Measurements from ENCODE around the gene BRF1. TPM values are rescaled to one million over a fixed set of nuclear protein-coding genes. Genes with fewer than 3 reads are reported as not detected.
"Not testable (repeated sequence)": the region's sequence is repeated elsewhere in the genome, so short reads cannot be mapped to it uniquely, and the experiment has no call there.

Gene BRF1
- total RNA-seq, 2 donors from 2014 or later, result 31.3 to 34.5 TPM

DNA sequence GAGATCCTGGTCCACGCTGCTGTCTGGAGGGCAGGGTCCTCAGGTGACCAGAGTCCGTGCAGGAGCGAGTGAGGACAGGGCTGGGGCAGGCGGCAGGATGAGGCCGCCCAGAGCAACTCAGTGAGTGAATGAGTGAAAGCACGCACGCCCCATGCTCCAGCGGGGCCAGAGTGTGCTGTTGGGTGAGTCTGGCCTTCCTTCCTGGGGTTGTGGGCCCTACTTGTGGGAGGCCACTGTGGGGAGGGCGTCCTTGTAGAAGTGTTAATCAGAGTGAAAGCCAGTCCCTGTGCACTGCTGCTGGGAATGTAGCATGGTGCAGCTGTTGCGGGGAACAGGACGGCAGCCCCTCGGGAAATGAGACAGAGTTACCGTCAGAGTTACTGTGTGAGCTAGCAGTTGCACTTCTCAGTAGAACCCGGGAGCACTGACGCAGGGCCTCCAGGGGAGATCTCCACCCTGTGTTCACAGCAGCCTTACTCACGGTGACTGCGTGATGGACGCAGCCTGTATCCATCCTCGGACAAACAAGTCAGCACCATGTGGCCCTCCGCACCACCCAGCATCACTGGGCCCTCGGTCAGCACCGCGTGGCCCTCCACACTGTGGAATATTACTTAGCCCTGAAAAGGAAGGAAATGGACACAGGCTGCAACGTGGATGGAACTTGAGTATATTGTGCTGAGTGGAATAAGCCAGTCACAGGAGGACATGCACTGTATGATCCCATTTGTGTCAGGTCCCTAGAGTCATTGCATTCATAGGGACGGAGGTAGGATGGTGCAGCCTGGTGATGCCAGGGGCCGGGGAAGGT lies 35.9 kb upstream of the BRF1 start:
- no peak for DNase-seq
- H3K9me3 Mint-ChIP-seq, result no peaks in the 10 kb centered on the region
- H3K36me3 Mint-ChIP-seq (ENCODE audit: insufficient read depth in 2 of 2), result no peaks in the 10 kb centered on the region
- no peak overlapping the region for H3K27ac Mint-ChIP-seq
- ATAC-seq (replicated peaks in 1 of 2), result no peak
- H3K4me1 Mint-ChIP-seq (ENCODE audit: low read depth), result peaks cover 5% of the 10 kb centered on the region
- H3K27me3 Mint-ChIP-seq (ENCODE audit: low read depth), result no peaks in the 10 kb centered on the region
- no peak overlapping the region for H3K4me3 Mint-ChIP-seq

DNA sequence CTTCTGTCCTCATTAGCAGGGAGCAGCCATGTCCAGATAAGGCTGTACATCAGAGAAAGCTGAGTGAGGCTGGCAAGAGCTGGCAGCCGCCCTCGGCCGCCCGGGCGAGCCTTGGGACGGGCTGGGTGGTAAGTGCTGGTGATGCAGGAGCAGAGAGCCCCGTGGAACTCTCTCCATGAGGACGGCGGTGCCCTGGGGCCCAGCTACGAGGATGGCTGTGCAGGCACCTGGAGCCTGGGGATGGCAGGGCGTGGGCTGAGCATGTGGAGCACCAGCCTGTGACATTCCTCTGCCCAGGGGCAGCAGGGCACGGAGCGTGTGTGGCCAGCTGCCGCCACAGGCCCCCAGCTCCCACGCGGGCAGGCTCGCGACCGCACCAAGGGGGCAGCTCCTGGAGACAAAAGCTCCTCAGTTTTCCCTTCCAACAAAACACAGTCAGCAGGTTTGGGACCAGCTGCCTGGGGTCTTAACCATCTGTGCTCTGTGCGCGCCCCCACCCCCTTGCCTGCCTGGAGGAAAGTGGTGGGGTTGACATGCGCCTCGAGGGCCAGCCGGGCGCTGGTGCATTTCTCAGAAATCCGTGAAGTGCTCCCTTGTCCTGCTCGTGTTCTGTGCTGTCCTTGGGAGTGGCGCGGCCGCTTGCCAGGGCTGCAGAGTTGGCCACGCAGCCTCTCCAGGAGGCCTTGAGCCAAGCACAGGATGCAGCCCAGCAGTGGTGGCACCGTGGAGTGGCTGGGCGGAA lies 35.1 kb upstream of the BRF1 start:
- H3K27me3 Mint-ChIP-seq (ENCODE audit: low read depth), result no peaks in the 10 kb centered on the region
- ATAC-seq (replicated peaks in 1 of 2) (no peak), DNase-seq (no peak)
- no peak overlapping the region for H3K4me3 Mint-ChIP-seq
- H3K4me1 Mint-ChIP-seq (ENCODE audit: low read depth), result peaks cover 13% of the 10 kb centered on the region
- H3K36me3 Mint-ChIP-seq (ENCODE audit: insufficient read depth in 2 of 2), result no peaks in the 10 kb centered on the region
- no peak overlapping the region for H3K27ac Mint-ChIP-seq
- H3K9me3 Mint-ChIP-seq, result no peaks in the 10 kb centered on the region

DNA sequence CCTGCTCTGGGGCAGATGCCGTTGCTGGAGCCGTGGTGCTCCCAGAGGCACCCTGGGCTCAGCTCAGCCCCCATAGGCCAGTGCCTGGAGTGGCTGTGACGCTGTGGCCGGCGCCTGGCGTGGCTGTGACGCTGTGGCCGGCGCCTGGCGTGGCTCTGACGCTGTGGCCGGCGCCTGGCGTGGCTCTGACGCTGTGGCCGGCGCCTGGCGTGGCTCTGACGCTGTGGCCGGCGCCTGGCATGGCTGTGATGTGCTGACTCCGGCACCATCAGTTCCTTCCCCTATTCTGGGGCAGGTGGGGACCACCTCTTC lies 34.4 kb upstream of the BRF1 start:
- not testable (repeated sequence) for ATAC-seq (replicated peaks in 1 of 2); DNase-seq; H3K27me3 Mint-ChIP-seq (ENCODE audit: low read depth); H3K36me3 Mint-ChIP-seq (ENCODE audit: insufficient read depth in 2 of 2); H3K9me3 Mint-ChIP-seq; H3K4me3 Mint-ChIP-seq; H3K27ac Mint-ChIP-seq
- peaks cover 19% of the 10 kb centered on the region for H3K4me1 Mint-ChIP-seq (ENCODE audit: low read depth)

DNA sequence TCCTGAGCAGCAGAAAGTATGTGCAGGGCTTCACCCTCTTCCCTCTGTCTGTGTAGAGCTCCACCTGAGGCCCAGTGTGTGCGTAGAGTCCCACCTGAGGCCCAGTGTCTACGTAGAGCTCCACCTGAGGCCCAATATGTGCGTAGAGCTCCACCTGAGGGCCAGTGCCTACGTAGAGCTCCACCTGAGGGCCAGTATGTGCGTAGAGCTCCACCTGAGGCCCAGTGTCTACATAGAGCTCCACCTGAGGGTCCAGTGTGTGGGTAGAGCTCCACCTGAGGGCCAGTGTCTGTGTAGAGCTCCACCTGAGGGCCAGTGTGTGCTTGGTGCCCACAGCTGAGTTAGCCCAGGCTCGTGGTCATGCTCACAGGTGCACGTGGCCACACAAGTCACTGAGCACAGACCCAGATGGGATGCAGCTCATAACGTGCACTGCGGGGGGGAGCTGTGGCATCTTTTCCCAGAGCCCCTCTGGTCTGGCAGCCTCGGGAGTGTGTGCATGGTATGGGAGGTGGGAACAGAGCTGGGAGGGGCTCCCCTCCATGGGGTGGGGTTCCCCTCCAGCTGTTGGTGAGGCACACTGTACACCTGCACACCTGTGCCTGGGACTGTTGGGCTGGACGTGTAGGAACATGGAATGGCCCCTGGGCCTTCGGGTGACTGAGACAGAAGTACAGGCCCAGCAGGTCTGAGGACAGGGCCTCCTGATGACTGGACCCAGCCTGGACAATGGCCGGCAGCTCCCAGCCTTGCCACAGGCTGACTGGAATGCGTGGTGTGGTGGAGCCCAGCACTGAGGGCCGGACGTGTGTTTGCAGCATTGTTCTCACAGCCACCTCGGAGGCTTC lies 33.8 kb upstream of the BRF1 start:
- H3K36me3 Mint-ChIP-seq (ENCODE audit: insufficient read depth in 2 of 2), result no peaks in the 10 kb centered on the region
- H3K9me3 Mint-ChIP-seq, result no peaks in the 10 kb centered on the region
- no peak overlapping the region for H3K27ac Mint-ChIP-seq
- DNase-seq (no peak), ATAC-seq (replicated peaks in 1 of 2) (no peak)
- H3K27me3 Mint-ChIP-seq (ENCODE audit: low read depth), result no peaks in the 10 kb centered on the region
- peaks cover 19% of the 10 kb centered on the region for H3K4me1 Mint-ChIP-seq (ENCODE audit: low read depth)
- no peak overlapping the region for H3K4me3 Mint-ChIP-seq

DNA sequence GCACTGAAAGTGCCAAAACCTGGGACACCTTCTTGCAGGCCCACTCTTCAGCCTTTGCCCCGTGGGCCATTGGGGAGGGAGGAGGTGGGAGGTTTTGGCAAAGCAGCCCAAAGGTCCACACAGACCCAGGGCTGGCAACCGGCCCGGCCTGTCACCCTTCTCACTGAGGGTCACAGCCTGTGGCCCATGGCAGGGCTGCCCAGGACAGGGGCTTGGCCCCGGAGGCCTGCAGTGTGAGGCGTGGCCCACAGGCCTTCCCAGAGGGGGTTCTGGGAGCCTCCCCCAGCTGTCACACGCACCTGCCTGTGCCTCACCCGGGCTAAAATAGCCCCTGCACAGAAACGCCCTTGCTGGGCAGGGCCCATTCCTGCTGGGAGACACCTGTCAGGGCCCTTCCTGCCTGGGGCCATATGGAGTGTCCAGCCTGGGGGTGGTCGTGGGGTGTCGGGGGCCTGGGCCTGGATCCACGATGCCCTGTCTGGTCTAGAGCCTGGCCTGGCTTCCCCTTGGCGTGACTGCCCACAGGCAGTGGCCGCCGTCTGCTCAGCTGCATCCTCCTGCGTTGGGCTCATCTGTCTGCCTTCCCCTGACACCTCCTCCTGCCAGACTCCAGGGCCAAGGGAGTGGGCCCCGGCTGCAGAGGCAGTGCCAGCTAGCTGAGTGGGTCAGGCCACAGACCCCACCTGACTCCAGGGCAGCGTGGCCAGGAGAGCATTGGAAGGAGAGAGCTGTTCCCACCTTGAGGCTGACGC lies 33.0 kb upstream of the BRF1 start:
- no peak overlapping the region for H3K27ac Mint-ChIP-seq
- DNase-seq (no peak), ATAC-seq (replicated peaks in 1 of 2) (no peak)
- H3K27me3 Mint-ChIP-seq (ENCODE audit: low read depth), result no peaks in the 10 kb centered on the region
- H3K4me1 Mint-ChIP-seq (ENCODE audit: low read depth), result peaks cover 19% of the 10 kb centered on the region
- no peaks in the 10 kb centered on the region for H3K36me3 Mint-ChIP-seq (ENCODE audit: insufficient read depth in 2 of 2)
- H3K9me3 Mint-ChIP-seq, result no peaks in the 10 kb centered on the region
- no peak overlapping the region for H3K4me3 Mint-ChIP-seq

DNA sequence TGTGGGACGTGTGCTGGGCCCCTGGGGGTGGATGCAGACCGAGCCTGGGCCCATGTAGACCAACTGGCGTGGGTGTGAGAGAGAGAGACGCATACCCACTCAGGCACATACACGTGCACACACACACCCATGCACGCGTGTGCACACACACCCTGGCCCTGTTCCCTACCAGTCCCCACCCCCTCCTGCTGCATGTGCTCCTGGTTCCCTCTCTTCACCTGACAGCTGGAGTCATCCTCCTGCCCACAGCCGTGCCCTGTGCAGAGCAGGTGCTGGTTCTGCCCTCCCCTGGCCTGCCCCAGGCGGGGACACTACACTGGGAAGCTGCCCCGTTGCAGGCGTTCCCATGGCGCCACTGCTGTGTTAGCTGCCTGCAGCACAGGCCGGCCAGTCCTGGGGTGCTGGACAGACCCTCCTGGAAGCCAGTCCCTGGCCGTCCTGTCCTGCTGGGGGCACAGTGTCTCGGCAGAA lies 32.3 kb upstream of the BRF1 start:
- Mint-ChIP-seq H3K36me3 (ENCODE audit: insufficient read depth in 2 of 2) (no peaks in the 10 kb centered on the region), H3K4me1 (ENCODE audit: low read depth) (peaks cover 19% of the 10 kb centered on the region), H3K27me3 (ENCODE audit: low read depth) (no peaks in the 10 kb centered on the region), H3K4me3 (no peak overlapping the region), H3K27ac (no peak overlapping the region), H3K9me3 (no peaks in the 10 kb centered on the region)
- DNase-seq (no peak), ATAC-seq (replicated peaks in 1 of 2) (no peak)

DNA sequence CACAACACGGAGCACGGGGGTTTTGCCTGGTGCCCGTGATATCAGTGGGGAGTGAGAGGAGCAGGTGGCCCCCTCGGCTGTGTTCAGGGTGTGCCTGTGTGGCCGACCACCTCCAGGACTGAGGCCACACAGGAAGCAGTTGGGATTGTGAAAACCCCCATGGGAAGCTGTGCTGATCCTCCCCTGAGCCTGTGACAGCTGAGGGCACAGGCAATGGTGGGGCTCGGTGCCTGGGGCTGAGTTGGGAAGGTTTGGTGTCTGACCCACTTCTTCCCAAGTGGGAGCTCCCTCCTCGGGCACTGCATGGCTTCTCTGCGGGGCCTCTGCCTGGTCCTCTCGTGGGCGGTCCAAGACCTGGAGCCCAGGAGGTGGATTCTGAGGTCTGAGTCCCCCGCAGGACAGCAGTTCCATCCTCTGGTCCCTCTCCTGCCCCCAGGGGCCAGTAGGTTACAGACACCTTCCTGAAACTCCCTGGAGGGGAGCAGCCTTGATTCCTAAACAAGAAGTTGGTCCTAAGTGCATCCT lies 31.6 kb upstream of the BRF1 start:
- no peak for DNase-seq
- Mint-ChIP-seq H3K4me1 (ENCODE audit: low read depth) (peaks cover 19% of the 10 kb centered on the region), H3K4me3 (no peak overlapping the region), H3K27me3 (ENCODE audit: low read depth) (no peaks in the 10 kb centered on the region), H3K36me3 (ENCODE audit: insufficient read depth in 2 of 2) (no peaks in the 10 kb centered on the region), H3K9me3 (no peaks in the 10 kb centered on the region), H3K27ac (no peak overlapping the region)
- ATAC-seq (replicated peaks in 1 of 2), result no peak

DNA sequence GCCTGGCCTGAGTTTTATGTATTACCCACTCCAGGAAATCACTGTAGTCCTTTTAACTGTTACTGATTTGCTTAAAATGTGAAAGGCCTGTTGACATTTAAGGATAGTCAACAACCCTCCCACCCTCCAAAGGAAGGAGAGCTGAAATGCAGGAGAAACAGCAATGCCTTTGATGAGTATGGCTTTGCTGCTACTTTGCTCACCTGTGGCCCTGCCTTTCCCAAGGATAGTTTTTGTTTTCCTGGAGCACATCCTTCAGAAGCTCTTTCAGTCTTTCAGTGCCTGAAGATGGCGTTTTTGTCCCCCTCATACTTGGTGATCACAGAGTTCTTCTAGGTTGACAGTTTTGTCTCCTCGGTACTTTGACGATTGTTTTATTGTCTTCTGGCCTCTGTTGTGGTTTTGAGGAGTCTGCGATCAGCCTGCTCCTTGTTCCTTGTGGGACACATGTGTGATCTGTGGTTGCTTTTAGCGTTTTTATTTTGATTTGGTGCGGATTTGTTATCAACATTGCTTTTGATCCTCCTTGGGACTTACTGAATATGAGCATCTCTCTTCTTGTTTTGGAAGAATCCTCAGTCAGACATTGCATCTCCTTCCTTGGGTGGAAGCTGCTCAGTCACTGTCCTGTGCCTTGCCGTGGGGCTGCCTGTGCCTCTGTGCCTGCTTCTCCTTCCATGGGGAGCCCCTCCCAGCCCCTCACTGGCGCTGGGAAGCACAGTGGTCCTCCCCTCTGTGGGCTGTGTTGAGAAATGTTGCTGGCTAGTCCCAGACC lies 31.0 kb upstream of the BRF1 start:
- no peak overlapping the region for H3K27ac Mint-ChIP-seq
- DNase-seq (no peak), ATAC-seq (replicated peaks in 1 of 2) (no peak)
- no peaks in the 10 kb centered on the region for H3K27me3 Mint-ChIP-seq (ENCODE audit: low read depth)
- peaks cover 19% of the 10 kb centered on the region for H3K4me1 Mint-ChIP-seq (ENCODE audit: low read depth)
- no peaks in the 10 kb centered on the region for H3K9me3 Mint-ChIP-seq
- no peak overlapping the region for H3K4me3 Mint-ChIP-seq
- no peaks in the 10 kb centered on the region for H3K36me3 Mint-ChIP-seq (ENCODE audit: insufficient read depth in 2 of 2)

DNA sequence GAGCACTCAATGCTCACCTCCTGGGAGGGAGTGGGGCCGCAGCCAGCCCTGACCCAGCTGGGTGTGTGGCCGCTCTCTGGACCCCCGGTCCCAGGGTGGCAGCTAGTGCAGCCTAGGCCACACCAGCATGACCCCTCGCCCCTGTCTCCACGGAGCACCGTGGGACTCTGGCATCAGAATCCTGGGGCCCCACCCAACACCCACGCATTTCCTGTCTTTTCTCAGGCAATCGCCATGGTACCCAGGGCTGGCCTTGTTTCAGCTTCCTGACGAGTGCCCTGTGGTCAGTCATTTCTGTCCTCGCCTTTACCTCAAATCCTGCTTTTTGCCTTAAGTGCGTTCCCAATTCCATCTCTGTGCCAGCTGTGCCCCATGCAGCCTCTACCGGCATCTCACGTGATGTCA lies 29.7 kb upstream of the BRF1 start:
- peaks cover 19% of the 10 kb centered on the region for H3K4me1 Mint-ChIP-seq (ENCODE audit: low read depth)
- ATAC-seq (replicated peaks in 1 of 2) (peak; percentile 25 to 59), DNase-seq (peak in 1 of 2 donors; percentile 33)
- no peaks in the 10 kb centered on the region for H3K9me3 Mint-ChIP-seq
- no peaks in the 10 kb centered on the region for H3K36me3 Mint-ChIP-seq (ENCODE audit: insufficient read depth in 2 of 2)
- H3K4me3 Mint-ChIP-seq, result no peak overlapping the region
- H3K27me3 Mint-ChIP-seq (ENCODE audit: low read depth), result no peaks in the 10 kb centered on the region
- no peak overlapping the region for H3K27ac Mint-ChIP-seq

DNA sequence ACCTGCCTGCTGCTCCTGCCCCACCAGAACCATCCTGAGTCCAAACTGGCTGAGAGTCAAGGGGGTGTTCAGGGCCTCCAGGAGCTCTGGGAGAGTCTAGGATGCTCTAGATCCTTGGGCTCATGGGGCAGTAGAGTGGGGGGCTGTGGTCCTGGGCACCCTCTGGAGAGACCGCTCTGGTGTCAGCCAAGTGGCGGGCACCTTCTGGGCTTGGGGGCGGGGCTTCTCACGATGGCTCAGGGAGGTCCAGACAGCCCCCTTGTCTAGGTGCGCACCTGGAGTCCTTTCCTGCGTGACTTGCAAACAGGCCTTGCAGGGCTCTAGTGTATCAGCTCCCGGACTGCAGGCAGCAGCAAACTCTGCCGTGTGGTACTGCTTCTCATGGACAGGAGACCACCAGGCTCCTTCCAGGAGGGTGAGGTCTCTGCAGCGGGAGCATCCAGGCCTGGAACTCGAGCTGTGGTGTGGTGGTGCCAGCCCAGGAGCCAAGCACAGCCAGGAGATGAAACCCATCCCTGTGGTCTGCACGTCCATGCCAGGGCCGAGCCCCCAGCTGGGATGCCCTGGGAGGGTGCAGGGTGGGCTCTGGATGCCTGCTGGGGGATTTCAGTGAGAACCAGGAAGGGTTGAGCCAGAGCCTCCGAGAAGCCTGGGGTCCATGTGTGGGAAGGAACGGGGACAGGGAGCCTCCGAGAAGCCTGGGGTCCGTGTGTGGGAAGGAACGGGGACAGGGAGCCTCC lies 28.8 kb upstream of the BRF1 start:
- H3K27me3 Mint-ChIP-seq (ENCODE audit: low read depth), result no peaks in the 10 kb centered on the region
- H3K27ac Mint-ChIP-seq, result no peak overlapping the region
- peaks cover 19% of the 10 kb centered on the region for H3K4me1 Mint-ChIP-seq (ENCODE audit: low read depth)
- H3K36me3 Mint-ChIP-seq (ENCODE audit: insufficient read depth in 2 of 2), result no peaks in the 10 kb centered on the region
- H3K9me3 Mint-ChIP-seq, result no peaks in the 10 kb centered on the region
- ATAC-seq (replicated peaks in 1 of 2) (no peak), DNase-seq (no peak)
- H3K4me3 Mint-ChIP-seq, result no peak overlapping the region

DNA sequence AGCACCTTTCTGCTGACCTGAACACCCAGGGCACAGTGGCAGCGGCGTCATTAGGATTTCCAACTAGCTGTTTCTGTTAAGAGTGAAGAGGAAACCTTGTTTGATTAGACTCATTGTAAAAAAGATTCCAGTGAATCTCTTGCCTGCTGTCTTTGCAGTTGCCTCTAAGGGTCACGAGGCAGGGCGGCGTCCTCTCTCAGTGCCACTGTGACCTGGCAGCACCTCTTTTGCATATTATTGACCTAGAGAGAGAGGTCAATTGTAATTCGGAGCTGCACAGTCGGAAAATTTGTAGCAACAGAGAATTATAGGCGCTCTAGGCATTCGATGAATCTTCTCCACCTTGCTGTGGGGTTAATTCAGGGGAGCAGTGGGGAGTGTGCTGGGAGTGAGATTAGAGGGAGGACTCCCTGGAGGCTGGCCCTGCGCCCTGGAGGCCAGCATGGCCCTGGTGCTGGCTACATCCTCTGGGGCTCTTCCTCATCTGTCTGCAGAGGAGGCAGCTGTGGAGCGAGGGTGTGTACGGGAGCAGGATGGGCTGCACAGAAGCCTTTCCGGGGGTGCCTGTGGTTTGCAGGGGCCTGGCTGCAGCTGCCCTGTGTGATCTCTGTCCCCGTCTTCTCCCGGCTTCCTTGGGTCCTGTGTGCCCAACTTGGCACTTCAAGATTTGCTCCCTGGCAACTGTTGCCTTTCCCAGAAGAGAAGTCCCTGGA lies 28.0 kb upstream of the BRF1 start:
- Mint-ChIP-seq H3K4me3 (no peak overlapping the region), H3K4me1 (ENCODE audit: low read depth) (peaks cover 19% of the 10 kb centered on the region), H3K27me3 (ENCODE audit: low read depth) (no peaks in the 10 kb centered on the region), H3K27ac (no peak overlapping the region), H3K36me3 (ENCODE audit: insufficient read depth in 2 of 2) (no peaks in the 10 kb centered on the region), H3K9me3 (no peaks in the 10 kb centered on the region)
- ATAC-seq (replicated peaks in 1 of 2), result no peak
- no peak for DNase-seq
